PFSK-1 (cell line): Measurements from ENCODE around the gene FOXS1.

Experiments used
- REST ChIP-seq, 2 experiments: IDR thresholded peaks; 2 replicates each; pipeline versions ENCODE4 v1.6.1 to v1.8.0; 2011 to 2012; ENCODE audit warnings: low read depth in 2 of 2, low read length in 2 of 2, control low read depth in 1 of 2, inconsistent platforms in 1 of 2, mild to moderate bottlenecking in 1 of 2, moderate library complexity in 1 of 2; ENCODE audit not compliant: insufficient read depth in 1 of 2
- TAF1 ChIP-seq: IDR thresholded peaks from 2 replicates; pipeline ENCODE4 v1.6.1; 2012; ENCODE audit warnings: low read length, control low read depth, borderline replicate concordance; ENCODE audit not compliant: insufficient read depth

GRCh38 chr20:31824125-31824485 is 21.3 kb downstream of the FOXS1 start:
- TF ChIP-seq REST (IDR thresholded peaks at IDR 0.05; ENCODE audit: insufficient read depth in 1 of 2, low read depth in 2 of 2, low read length in 2 of 2) (no peak), TAF1 (no peak)
